Calu3 (cell line): ENCODE data around the gene ZNF57. TPM values are rescaled to one million over a fixed set of nuclear protein-coding genes. Genes with fewer than 3 reads are reported as not detected.

ENCODE experiments used
- BruUV-seq: library from RNA; stranded (reverse); fragments of 400-500 nt; replicated peaks from 2 replicates; lab custom pipeline; 2021; lab: Mats Ljungman, UMichigan
- CTCF ChIA-PET: fragments of 300-600 bp; sonication (Branson Sonifier 250); formaldehyde crosslinking; loops from one replicate; lab custom pipeline; 2022; ENCODE audit warnings: antibody characterized with exemption; lab: Charles Lee
- DNase-seq: peaks from one replicate; pipeline ENCODE4 v3.0.0; 2022
- H3K27ac Mint-ChIP-seq: one replicate; pipeline ENCODE4 v1.8.0; 2022; ENCODE audit warnings: mixed read lengths; ENCODE audit not compliant: unreplicated experiment
- H3K27me3 Mint-ChIP-seq: one replicate; pipeline ENCODE4 v1.8.0; 2022; ENCODE audit warnings: mixed read lengths; ENCODE audit not compliant: unreplicated experiment
- H3K36me3 Mint-ChIP-seq: one replicate; pipeline ENCODE4 v1.8.0; 2022; ENCODE audit warnings: mild to moderate bottlenecking, moderate library complexity, mixed read lengths; ENCODE audit not compliant: insufficient read depth, unreplicated experiment
- H3K4me1 Mint-ChIP-seq: one replicate; pipeline ENCODE4 v1.8.0; 2022; ENCODE audit warnings: mild to moderate bottlenecking, low read depth, mixed read lengths; ENCODE audit not compliant: unreplicated experiment
- H3K4me3 Mint-ChIP-seq: one replicate; pipeline ENCODE4 v1.8.0; 2022; ENCODE audit warnings: mild to moderate bottlenecking, low read depth, moderate library complexity, mixed read lengths; ENCODE audit not compliant: unreplicated experiment
- H3K9me3 Mint-ChIP-seq: one replicate; pipeline ENCODE4 v1.8.0; 2022; ENCODE audit warnings: low read depth, mixed read lengths; ENCODE audit not compliant: unreplicated experiment
- CTCF ChIP-seq: fragments of 200-600 bp; IDR thresholded peaks from one replicate; pipeline ENCODE4 v1.8.0; 2022; ENCODE audit warnings: antibody characterized with exemption; ENCODE audit not compliant: unreplicated experiment
- intact Hi-C: fragments of 100-400 bp; cut with micrococcal nuclease; formaldehyde crosslinking; loops from one replicate; pipeline ENCODE4 v1.10.0; 2022; ENCODE audit not compliant: unreplicated experiment
- total RNA-seq: library from RNA; stranded (reverse); gene quantifications from 2 replicates; pipeline ENCODE4 v1.2.3, GENCODE V29; 2022

The ZNF57 gene
- total RNA-seq, 1 experiment from 2014 or later = 6.0 TPM

GRCh38 chr19:2922987-2923386 is 22.3 kb downstream of the ZNF57 start:
- Mint-ChIP-seq H3K9me3 (no peaks in the 10 kb centered on the region), H3K27ac (no peak overlapping the region), H3K4me1 (no peaks in the 10 kb centered on the region), H3K27me3 (no peaks in the 10 kb centered on the region), H3K4me3 (no peak overlapping the region), H3K36me3 (peaks cover 9% of the 10 kb centered on the region)
- CTCF ChIA-PET = no interaction called here
- DNase-seq = no peak
- no peak for TF ChIP-seq CTCF
- intact Hi-C loops = no loop called here
- no TSS peak for BruUV-seq

DNA sequence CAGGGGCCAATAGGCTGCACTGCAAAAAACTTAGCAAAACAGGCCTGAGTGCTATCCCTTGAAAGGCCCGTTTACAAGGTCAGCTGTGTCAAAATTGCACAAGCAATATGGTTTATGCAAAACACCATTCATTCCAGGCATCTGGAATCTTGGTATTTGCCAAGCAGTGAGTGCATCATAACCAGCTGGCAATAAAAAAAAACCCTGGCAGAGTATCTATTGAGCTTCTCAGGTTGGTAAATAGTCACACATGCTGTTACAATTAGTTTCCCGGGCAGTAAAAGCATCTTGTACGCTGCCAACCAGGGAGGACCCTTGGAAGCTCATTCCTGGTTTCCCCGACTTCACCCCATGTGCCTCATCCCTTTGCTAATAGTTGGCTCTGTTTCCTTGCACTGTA is 22.8 kb downstream of the ZNF57 start:
- no peaks in the 10 kb centered on the region for H3K27me3 Mint-ChIP-seq
- no peak overlapping the region for H3K4me3 Mint-ChIP-seq
- no peak for TF ChIP-seq CTCF
- peaks cover 4% of the 10 kb centered on the region for H3K36me3 Mint-ChIP-seq
- no peaks in the 10 kb centered on the region for H3K4me1 Mint-ChIP-seq
- no peaks in the 10 kb centered on the region for H3K9me3 Mint-ChIP-seq
- CTCF ChIA-PET = no interaction called here
- no peak for DNase-seq
- intact Hi-C loops = no loop called here
- BruUV-seq = no TSS peak
- H3K27ac Mint-ChIP-seq = no peak overlapping the region

DNA sequence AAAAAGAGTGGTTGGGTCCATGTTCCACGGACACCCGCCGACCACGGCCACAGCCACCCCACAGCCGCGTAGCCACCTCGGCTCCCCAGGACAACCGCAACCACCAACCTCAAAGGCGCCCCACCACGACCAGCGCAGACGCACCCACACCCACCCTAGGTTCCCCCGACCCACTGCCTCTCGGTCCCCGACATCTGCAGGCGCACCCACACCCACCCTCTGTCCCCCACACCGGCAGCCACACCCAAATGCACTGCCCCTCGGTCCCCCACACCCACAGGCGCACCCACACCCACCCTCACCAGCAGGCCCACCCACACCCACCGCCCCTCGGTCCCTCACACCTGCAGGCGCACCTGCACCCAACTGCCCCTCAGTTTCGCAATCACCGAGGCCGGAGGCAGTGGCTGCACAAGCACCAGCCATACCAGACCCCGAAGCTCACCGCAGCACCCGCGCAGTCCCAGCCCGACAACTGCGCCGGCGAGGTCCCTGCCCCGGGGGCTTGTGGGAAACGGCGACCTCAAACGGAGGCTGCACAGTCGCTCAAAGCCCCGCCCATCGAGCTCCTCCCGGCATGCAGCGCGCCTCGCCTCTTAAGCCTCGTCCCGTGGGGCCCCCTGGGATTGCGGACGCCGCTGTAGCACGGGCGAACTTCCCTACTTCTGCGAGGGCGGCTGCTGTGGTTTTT is 25.8 kb downstream of the ZNF57 start:
- intact Hi-C loops = no loop called here
- peaks cover 5% of the 10 kb centered on the region for H3K36me3 Mint-ChIP-seq
- no TSS peak for BruUV-seq
- CTCF ChIA-PET = no interaction called here
- DNase-seq = no peak
- H3K9me3 Mint-ChIP-seq = no peaks in the 10 kb centered on the region
- no peak overlapping the region for H3K4me3 Mint-ChIP-seq
- H3K4me1 Mint-ChIP-seq = no peaks in the 10 kb centered on the region
- TF ChIP-seq CTCF = no peak
- H3K27ac Mint-ChIP-seq = no peak overlapping the region
- no peaks in the 10 kb centered on the region for H3K27me3 Mint-ChIP-seq

GRCh38 chr19:2927032-2927430 is 26.3 kb downstream of the ZNF57 start:
- H3K4me3 Mint-ChIP-seq = no peak overlapping the region
- intact Hi-C loops = no loop called here
- H3K4me1 Mint-ChIP-seq = no peaks in the 10 kb centered on the region
- no TSS peak for BruUV-seq
- H3K9me3 Mint-ChIP-seq = no peaks in the 10 kb centered on the region
- no peak for TF ChIP-seq CTCF
- no peaks in the 10 kb centered on the region for H3K27me3 Mint-ChIP-seq
- peaks cover 5% of the 10 kb centered on the region for H3K36me3 Mint-ChIP-seq
- CTCF ChIA-PET = no interaction called here
- H3K27ac Mint-ChIP-seq = no peak overlapping the region
- DNase-seq = no peak
